ENCODE measurements around the gene NBR1.

GRCh38 chr17:43212641-43213490 is 41.9 kb downstream of the NBR1 start:
- TF ChIP-seq CTCF (IDR thresholded peaks at IDR 0.05) = no peak
- no peak for TF ChIP-seq POLR2A (IDR thresholded peaks at IDR 0.05)

Measured in right lobe of liver (tissue), 4 donors.